HG02884 (cell line): Measurements from ENCODE around the gene GART.
"Not testable (repeated sequence)": the region's sequence is repeated elsewhere in the genome, so short reads cannot be mapped to it uniquely, and the experiment has no call there.

ENCODE experiments used
- ATAC-seq: cut with Tn5 transposase; IDR thresholded peaks from one replicate; pipeline ENCODE4 v1.9.1; 2021; ENCODE audit warnings: mild to moderate bottlenecking, moderate library complexity; ENCODE audit not compliant: unreplicated experiment

The GART gene

GRCh38 chr21:33541756-33542639 is at the start of gene GART:
TSS of gene GART (minus strand) at chr21:33542117. CDS start at chr21:33539315, 2,802 bp downstream.
- peak; percentile 55 for ATAC-seq

DNA sequence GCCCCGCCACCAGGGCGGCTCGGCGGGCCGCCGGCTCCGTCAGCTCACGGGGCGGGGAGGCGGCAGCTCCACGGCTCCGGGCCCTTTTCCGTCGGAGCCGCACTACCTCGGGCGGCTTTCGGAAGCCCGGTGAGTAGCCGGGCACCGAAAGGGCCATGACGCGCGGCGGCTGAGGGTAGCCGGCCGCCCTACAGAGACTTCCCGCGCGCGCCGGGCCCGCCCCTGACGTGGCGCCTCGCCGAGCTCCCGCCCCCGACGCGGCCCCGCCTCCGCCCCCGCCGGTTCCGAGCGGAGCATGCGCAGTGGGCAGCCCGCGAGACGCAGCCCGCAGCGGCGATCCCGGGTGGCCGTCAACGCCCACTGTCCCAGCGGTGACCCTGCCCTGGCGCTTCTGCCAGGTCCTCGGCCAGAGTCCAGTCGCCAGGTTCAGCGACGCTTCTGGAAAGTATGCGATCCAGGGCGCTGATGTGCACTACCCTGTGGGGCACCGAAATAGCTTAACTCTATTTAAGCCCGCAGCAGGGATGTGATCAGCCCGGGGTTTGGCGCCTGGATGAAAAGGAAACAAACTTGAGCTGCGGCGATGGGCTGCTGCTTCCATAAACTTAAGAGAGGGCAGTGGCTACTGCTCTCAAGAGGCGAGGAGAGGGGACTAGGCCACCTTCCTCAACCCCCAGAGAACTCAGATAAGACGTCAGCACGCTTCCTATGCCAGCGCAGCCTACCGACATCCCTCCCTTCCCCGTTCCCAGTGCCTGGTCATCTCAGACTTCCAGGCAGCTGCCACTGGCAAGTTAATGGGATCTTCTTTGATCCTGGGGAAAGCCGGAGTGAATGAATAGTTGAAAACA is 46.8 kb upstream of the GART start, which contains the start of gene DONSON:
DONSON (minus strand) TSS at position 200 of the 851 bp plus-strand sequence; CDS start at position 157, 43 bp downstream.
- ATAC-seq = peak; percentile 81

GRCh38 chr21:33587792-33588484 is 46.0 kb upstream of the GART start:
- peak; percentile 38 for ATAC-seq

GRCh38 chr21:33586927-33587326 is 45.0 kb upstream of the GART start:
- no peak for ATAC-seq

DNA sequence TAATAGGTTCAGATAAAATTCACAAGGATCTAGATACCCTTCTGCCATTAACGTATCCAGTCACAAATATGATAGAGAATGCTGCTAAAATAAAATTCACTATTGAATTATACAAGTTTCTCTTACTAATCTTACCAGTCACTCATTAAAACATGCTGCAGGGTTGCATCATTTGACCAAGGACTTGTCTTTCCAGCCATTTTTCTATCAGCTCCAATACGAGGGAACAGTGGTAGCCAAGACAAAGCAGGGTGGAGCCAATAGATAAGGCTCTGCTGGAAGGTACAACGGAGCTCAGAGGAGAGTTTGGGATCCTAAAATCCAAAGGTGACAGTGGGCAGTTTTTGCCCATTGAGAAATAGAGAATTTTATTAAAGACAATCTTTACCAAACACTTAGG is 42.5 kb upstream of the GART start:
- no peak for ATAC-seq

GRCh38 chr21:33578959-33579542 is 37.1 kb upstream of the GART start:
- ATAC-seq = no peak

DNA sequence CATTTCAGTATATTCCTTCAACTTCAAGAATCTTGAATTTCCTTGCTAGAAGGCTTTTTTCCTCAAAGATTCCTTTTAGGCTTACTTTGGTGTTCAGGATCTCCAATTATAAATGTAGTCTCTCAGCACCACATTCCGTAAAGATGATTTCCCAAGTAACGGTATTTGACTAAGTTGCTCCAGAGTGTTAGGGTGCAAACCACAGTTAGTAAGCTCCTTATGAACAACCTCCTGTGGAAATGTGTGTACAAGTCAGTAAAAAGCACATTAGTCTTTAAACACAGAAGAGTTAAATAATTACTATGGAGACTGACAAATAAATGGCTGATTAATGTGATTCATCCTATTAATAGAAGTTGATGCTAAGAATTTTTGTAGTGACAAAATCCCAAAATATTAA is 36.3 kb upstream of the GART start:
- ATAC-seq = no peak

- not testable (repeated sequence) for ATAC-seq
These were observed 34.8 kb upstream of the GART start for GRCh38 chr21:33576741-33577141.

DNA sequence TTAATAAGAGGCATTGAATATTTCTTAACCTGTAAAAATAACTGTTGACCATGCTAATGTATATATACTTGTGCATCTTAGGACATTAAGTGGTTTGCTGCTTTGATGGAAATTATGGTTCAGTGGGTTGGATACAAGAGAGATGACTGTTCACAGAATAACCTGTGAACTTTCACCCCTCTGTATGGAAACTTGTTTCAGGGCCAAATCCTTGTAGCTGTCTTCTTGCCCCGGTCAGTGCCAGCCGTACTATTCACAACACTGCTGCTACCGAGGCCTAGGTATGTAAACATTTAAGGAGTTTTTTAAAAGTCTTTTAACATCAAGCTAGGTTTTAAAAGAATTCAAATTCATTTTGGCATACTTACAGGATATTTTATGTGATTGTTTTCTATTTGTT is 30.4 kb upstream of the GART start:
- no peak for ATAC-seq

GRCh38 chr21:33569991-33570390 is 28.1 kb upstream of the GART start:
- ATAC-seq = no peak

DNA sequence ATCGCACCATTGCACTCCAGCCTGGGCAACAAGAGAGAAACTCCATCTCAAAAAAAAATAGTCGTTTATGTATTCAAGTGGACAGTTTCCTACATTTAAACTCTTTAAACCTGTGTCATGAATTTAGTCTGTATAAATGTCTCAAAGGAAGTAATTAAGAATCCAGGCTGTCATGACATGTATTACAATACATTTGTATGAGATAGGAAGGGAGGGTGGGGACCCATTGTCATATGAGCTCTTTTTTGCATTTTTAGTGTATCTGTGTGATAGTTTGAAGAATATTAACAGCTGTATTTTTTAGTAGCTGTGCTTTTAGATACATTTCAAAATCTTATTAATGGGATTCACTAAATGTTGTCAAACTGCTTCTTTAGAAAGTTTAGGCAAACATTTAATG is 26.5 kb upstream of the GART start:
- ATAC-seq = no peak

- no peak for ATAC-seq
These were observed 26.0 kb upstream of the GART start for GRCh38 chr21:33567914-33568313.

- ATAC-seq = no peak
These were observed 24.6 kb upstream of the GART start for GRCh38 chr21:33566514-33566913.

DNA sequence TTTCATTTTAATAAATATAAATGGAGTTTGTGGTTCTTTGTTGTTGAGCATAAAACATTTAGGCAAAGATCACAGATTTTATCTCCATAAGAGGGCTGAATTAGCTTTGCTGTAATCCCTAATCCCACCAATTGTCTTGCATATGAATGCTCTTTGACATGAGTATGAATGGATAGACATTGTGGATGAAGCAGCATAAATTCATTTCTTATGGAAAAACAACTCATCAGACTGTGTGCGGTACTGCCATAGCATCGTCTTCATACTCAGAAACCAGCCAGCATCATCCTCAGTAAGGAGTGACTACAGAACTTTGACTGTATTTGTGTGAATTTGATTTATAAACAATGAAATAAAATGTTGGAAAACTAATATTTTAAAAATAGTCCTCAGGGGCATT is 20.5 kb upstream of the GART start:
- ATAC-seq = no peak

DNA sequence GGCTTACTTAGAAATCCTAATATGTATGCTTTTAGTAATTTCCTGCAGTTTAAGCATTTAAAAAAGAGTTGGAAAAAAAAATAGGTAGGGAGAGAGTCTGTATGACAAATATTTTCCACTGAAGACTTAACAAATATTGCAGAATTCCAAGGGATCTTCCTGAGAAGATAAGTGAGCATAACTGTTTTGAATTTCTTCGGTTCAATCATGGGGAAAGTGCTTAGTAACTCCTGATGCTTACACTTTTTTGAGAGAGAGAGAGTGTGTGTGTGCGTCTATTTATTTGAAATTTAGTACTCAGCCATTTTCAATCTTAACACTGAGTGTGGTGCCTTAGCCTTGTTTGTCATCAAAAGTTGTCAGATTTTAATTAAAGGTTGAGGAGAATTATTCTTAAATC is 19.5 kb upstream of the GART start:
- no peak for ATAC-seq

DNA sequence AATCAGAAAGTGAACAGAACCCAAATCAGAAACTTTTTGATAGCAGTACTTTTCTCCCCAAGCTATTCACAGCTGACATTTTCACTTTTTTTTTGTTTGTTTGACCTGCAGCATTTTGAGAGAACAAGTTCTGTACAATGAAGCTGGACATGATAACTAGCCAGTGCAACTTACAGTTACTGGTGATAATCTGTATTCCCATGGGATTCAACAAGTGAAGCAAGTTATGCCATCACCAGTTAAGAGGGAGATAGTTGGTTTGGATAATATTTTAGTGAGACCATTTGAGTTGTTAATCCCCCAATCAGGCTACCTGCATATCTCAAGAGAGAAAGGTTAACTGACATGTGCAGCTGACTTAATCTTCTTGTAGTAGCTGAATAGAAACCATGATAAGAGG is 19.0 kb upstream of the GART start:
- ATAC-seq = no peak

DNA sequence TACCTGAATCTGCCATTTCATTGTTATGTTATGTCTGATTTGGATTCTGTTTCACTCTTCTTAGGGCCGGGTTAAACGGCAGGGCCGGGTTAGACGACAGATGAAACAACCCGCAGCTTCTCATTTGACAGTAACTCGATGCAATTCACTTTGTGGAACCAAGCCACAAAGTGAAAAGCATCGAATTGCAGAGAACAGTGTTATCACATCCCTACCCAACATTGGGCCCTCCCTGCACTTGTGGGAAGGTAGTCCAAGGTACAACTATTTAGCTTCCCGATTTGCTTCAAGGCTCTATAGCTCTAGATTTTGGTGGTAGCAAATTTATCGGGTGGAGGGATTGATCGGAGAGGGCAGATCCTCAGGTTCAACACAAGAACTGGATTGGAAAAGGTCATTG is 17.9 kb upstream of the GART start:
- ATAC-seq = no peak

GRCh38 chr21:33558777-33559421 is 17.0 kb upstream of the GART start:
- no peak for ATAC-seq

- ATAC-seq = no peak
These were observed 15.5 kb upstream of the GART start for GRCh38 chr21:33557447-33557846.

GRCh38 chr21:33554982-33555344 is 13.0 kb upstream of the GART start:
- no peak for ATAC-seq
